Osteoblast (primary cell): ENCODE results near the gene ZMIZ1. TPM values are rescaled to one million over a fixed set of nuclear protein-coding genes. Genes with fewer than 3 reads are reported as not detected.

Experiments
- DNase-seq: peaks from one replicate; pipeline ENCODE4 v3.0.0; 2011; ENCODE audit warnings: low spot score, mixed read lengths; ENCODE audit not compliant: insufficient read length; ENCODE audit errors: missing footprints
- H2AFZ ChIP-seq: 2 replicates; pipeline ENCODE4 v1.6.0; 2011; ENCODE audit warnings: mild to moderate bottlenecking, low read length
- H3K27ac ChIP-seq: 2 replicates; pipeline ENCODE4 v1.5.1; 2011; ENCODE audit warnings: mild to moderate bottlenecking, low read depth, low read length, moderate library complexity
- H3K27me3 ChIP-seq: 2 replicates; pipeline ENCODE4 v1.6.0; 2012; ENCODE audit warnings: mild to moderate bottlenecking, control low read depth, inconsistent platforms, low read length, moderate library complexity; ENCODE audit not compliant: insufficient read depth
- H3K36me3 ChIP-seq: 2 replicates; pipeline ENCODE4 v1.5.1; 2011; ENCODE audit warnings: mild to moderate bottlenecking, low read length, control low read depth, moderate library complexity; ENCODE audit not compliant: insufficient read depth
- H3K4me1 ChIP-seq: 2 replicates; pipeline ENCODE4 v1.5.1; 2011; ENCODE audit warnings: mild to moderate bottlenecking, low read length, control low read depth, moderate library complexity; ENCODE audit not compliant: insufficient read depth
- H3K4me2 ChIP-seq: 2 replicates; pipeline ENCODE4 v1.6.0; 2011; ENCODE audit warnings: mild to moderate bottlenecking, low read length; ENCODE audit not compliant: insufficient read depth
- H3K4me3 ChIP-seq: fragments of 200-600 bp; sonication (generic); 3 replicates; pipeline ENCODE4 v1.5.1; 2012; ENCODE audit warnings: mild to moderate bottlenecking, low read length, inconsistent platforms; ENCODE audit not compliant: insufficient read depth
- H3K79me2 ChIP-seq: 2 replicates; pipeline ENCODE4 v1.6.0; 2012; ENCODE audit warnings: mild to moderate bottlenecking, low read length, control low read depth, inconsistent platforms; ENCODE audit not compliant: insufficient read depth
- H3K9me3 ChIP-seq: 2 replicates; pipeline ENCODE4 v1.5.1; 2011; ENCODE audit warnings: low read depth, low read length, control low read depth
- H4K20me1 ChIP-seq: 2 replicates; pipeline ENCODE4 v1.6.0; 2012; ENCODE audit warnings: mild to moderate bottlenecking, low read length, control low read depth; ENCODE audit not compliant: insufficient read depth
- total RNA-seq: library from RNA; depleted of rRNA; stranded (reverse); fragments of >200 nt; gene quantifications from 2 replicates; pipeline ENCODE4 v1.2.3, GENCODE V29; 2012
- TF ChIP-seq, protein P1 (sequence below): IDR thresholded peaks from 2 replicates; pipeline ENCODE4 v1.5.1; 2011; ENCODE audit warnings: mild to moderate bottlenecking, low read depth, low read length, moderate library complexity; ENCODE audit errors: extremely low read depth

Gene ZMIZ1
- total RNA-seq, 1 donor: 40.9 TPM

- TF ChIP-seq, protein P1, sequence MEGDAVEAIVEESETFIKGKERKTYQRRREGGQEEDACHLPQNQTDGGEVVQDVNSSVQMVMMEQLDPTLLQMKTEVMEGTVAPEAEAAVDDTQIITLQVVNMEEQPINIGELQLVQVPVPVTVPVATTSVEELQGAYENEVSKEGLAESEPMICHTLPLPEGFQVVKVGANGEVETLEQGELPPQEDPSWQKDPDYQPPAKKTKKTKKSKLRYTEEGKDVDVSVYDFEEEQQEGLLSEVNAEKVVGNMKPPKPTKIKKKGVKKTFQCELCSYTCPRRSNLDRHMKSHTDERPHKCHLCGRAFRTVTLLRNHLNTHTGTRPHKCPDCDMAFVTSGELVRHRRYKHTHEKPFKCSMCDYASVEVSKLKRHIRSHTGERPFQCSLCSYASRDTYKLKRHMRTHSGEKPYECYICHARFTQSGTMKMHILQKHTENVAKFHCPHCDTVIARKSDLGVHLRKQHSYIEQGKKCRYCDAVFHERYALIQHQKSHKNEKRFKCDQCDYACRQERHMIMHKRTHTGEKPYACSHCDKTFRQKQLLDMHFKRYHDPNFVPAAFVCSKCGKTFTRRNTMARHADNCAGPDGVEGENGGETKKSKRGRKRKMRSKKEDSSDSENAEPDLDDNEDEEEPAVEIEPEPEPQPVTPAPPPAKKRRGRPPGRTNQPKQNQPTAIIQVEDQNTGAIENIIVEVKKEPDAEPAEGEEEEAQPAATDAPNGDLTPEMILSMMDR: no peak
- Histone ChIP-seq H3K36me3 (peaks cover 9% of the 10 kb centered on the region), H3K9me3 (no peaks in the 10 kb centered on the region), H4K20me1 (peaks cover 54% of the 10 kb centered on the region), H3K79me2 (peaks cover 62% of the 10 kb centered on the region), H2AFZ (no peak overlapping the region), H3K27me3 (no peaks in the 10 kb centered on the region), H3K4me2 (peak overlapping the region; percentile 92), H3K4me3 (peak overlapping the region; percentile 98), H3K27ac (peak overlapping the region; percentile 83), H3K4me1 (peaks cover 54% of the 10 kb centered on the region)
- peak; percentile 99 for DNase-seq
Observed at GRCh38 chr10:79070606-79071395, 2.0 kb downstream of the ZMIZ1 start.

DNA sequence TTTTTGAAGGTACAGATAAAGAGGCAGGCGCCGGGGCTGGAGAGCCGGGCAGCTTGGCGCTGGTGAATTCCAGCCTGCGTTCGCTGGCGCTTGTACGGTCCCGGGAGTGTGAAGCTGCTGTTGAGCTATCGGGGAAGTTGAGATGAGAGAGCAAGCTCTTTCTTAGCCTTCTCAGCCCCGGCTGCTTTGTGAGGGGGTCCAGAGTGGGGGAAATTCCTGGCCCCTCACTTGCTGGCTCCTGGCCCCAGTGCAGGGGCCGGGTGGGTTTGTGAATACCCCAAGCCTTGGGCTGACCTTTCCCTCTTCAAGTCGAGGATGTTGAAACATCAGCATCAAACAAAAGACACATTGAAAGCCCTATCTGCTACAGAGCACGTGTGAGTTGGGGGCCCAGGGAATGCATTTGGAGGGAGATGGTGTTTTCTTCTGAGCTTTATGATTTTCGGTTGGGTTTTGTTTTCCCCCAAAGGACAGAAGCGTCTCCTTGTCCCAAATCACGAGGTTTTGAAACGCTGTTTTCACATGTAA lies 2.7 kb downstream of the ZMIZ1 start:
- no peak overlapping the region for H2AFZ ChIP-seq

DNA sequence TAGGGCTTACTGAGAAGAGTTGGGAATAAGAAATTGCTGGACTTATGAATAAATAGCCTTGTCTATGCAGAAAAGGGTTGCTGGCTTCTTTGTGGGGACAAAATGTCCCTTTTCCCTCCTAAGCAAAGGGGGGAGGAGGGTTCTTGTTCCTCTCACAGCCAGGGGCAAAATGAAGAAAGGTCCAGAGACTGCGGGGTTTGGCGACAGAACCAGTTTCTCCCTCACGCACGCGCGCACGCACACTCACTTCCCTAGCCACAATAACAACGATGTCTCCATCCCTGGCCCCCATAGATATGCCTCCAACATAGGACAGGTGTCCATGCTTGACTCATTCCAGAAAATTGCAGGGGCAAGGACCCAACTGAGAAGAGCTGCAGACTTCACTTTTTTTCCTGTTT lies 3.3 kb downstream of the ZMIZ1 start:
- Histone ChIP-seq H4K20me1 (peaks cover 64% of the 10 kb centered on the region), H3K27me3 (no peaks in the 10 kb centered on the region), H3K4me1 (peaks cover 58% of the 10 kb centered on the region), H3K79me2 (peaks cover 74% of the 10 kb centered on the region), H2AFZ (no peak overlapping the region), H3K36me3 (peaks cover 9% of the 10 kb centered on the region), H3K9me3 (no peaks in the 10 kb centered on the region), H3K4me3 (peak overlapping the region; percentile 98), H3K4me2 (peak overlapping the region; percentile 92), H3K27ac (peak overlapping the region; percentile 83)
- DNase-seq: peak; percentile 30
- TF ChIP-seq, protein P1: no peak

More for the DNA sequence above, 2.7 kb downstream of the ZMIZ1 start:
- peak overlapping the region; percentile 98 for H3K4me3 ChIP-seq
- TF ChIP-seq, protein P1: no peak
- H3K4me1 ChIP-seq: peaks cover 58% of the 10 kb centered on the region
- H3K27me3 ChIP-seq: no peaks in the 10 kb centered on the region
- H3K27ac ChIP-seq: peak overlapping the region; percentile 83
- DNase-seq: no peak
- peaks cover 60% of the 10 kb centered on the region for H4K20me1 ChIP-seq
- H3K4me2 ChIP-seq: peak overlapping the region; percentile 92
- peaks cover 68% of the 10 kb centered on the region for H3K79me2 ChIP-seq
- peaks cover 9% of the 10 kb centered on the region for H3K36me3 ChIP-seq
- H3K9me3 ChIP-seq: no peaks in the 10 kb centered on the region

DNA sequence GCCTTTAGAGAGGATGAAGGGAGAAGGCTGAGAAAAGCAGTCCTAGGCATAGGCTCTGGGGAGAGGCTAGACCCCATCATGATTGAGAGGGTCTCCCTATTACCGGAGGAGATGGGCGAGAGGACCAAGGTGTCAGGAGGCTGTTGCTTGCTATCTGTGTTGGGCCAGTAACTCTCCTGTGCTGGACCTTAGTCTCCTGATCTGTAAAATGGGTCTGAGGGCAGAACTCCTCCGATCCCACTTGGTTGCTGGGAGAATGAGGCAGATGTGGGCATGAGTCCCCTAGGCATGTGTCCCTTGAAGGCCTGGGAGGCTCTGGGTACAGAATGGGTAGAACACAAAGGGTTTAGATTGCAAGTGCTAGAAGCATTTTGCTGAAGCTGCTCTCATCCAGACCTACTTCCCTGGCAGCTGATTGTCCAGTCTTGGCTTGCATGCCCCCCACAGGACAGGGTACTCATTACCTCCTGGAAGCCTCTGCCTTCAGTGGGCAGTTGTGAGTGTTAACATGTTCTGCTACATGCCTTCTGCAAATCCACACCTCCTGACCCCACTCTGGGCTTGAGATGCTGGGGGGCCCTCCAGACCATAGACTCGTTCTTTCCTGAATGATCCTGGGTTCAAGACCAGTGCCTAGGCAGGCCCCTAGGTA lies 4.4 kb downstream of the ZMIZ1 start:
- peaks cover 73% of the 10 kb centered on the region for H4K20me1 ChIP-seq

More for the DNA sequence above, 4.4 kb downstream of the ZMIZ1 start:
- peak; percentile 79 for DNase-seq
- Histone ChIP-seq H3K4me3 (no peak overlapping the region), H3K9me3 (no peaks in the 10 kb centered on the region), H3K4me2 (peak overlapping the region; percentile 92), H3K36me3 (peaks cover 9% of the 10 kb centered on the region), H3K79me2 (peaks cover 85% of the 10 kb centered on the region), H3K27me3 (no peaks in the 10 kb centered on the region), H2AFZ (no peak overlapping the region), H3K4me1 (peaks cover 59% of the 10 kb centered on the region), H3K27ac (no peak overlapping the region)
- TF ChIP-seq, protein P1: peak; percentile 14
